ENCODE results near the gene MFN2. TPM values are rescaled to one million over a fixed set of nuclear protein-coding genes. Genes with fewer than 3 reads are reported as not detected.

Gene MFN2
- total and polyA plus RNA-seq, 2 of the 8 experiments (the other 6 are each of a cell fraction or from before 2014, with no cell fraction given), result 34.0 to 62.5 TPM

DNA sequence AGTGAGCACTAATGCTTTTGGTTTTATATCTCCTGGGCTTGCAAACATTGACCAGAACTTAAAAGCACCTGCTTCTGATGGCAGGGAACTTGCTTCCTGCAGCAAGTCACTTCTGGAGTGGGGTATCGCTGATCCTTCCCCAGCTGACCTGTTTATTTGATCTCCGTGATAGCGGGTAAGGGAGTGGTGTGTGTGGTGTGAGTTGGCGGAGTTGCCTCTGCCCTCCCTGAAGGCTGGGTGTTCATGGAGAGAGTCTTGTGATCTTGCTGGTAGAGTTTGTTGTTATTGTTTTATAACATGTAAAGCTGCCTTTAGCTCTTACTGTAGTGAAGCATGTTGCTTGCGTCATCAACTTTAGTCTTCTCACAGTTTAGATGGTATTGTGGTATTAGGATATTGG, 3.9 kb downstream of the MFN2 start (continued):
- TF ChIP-seq, protein P1, sequence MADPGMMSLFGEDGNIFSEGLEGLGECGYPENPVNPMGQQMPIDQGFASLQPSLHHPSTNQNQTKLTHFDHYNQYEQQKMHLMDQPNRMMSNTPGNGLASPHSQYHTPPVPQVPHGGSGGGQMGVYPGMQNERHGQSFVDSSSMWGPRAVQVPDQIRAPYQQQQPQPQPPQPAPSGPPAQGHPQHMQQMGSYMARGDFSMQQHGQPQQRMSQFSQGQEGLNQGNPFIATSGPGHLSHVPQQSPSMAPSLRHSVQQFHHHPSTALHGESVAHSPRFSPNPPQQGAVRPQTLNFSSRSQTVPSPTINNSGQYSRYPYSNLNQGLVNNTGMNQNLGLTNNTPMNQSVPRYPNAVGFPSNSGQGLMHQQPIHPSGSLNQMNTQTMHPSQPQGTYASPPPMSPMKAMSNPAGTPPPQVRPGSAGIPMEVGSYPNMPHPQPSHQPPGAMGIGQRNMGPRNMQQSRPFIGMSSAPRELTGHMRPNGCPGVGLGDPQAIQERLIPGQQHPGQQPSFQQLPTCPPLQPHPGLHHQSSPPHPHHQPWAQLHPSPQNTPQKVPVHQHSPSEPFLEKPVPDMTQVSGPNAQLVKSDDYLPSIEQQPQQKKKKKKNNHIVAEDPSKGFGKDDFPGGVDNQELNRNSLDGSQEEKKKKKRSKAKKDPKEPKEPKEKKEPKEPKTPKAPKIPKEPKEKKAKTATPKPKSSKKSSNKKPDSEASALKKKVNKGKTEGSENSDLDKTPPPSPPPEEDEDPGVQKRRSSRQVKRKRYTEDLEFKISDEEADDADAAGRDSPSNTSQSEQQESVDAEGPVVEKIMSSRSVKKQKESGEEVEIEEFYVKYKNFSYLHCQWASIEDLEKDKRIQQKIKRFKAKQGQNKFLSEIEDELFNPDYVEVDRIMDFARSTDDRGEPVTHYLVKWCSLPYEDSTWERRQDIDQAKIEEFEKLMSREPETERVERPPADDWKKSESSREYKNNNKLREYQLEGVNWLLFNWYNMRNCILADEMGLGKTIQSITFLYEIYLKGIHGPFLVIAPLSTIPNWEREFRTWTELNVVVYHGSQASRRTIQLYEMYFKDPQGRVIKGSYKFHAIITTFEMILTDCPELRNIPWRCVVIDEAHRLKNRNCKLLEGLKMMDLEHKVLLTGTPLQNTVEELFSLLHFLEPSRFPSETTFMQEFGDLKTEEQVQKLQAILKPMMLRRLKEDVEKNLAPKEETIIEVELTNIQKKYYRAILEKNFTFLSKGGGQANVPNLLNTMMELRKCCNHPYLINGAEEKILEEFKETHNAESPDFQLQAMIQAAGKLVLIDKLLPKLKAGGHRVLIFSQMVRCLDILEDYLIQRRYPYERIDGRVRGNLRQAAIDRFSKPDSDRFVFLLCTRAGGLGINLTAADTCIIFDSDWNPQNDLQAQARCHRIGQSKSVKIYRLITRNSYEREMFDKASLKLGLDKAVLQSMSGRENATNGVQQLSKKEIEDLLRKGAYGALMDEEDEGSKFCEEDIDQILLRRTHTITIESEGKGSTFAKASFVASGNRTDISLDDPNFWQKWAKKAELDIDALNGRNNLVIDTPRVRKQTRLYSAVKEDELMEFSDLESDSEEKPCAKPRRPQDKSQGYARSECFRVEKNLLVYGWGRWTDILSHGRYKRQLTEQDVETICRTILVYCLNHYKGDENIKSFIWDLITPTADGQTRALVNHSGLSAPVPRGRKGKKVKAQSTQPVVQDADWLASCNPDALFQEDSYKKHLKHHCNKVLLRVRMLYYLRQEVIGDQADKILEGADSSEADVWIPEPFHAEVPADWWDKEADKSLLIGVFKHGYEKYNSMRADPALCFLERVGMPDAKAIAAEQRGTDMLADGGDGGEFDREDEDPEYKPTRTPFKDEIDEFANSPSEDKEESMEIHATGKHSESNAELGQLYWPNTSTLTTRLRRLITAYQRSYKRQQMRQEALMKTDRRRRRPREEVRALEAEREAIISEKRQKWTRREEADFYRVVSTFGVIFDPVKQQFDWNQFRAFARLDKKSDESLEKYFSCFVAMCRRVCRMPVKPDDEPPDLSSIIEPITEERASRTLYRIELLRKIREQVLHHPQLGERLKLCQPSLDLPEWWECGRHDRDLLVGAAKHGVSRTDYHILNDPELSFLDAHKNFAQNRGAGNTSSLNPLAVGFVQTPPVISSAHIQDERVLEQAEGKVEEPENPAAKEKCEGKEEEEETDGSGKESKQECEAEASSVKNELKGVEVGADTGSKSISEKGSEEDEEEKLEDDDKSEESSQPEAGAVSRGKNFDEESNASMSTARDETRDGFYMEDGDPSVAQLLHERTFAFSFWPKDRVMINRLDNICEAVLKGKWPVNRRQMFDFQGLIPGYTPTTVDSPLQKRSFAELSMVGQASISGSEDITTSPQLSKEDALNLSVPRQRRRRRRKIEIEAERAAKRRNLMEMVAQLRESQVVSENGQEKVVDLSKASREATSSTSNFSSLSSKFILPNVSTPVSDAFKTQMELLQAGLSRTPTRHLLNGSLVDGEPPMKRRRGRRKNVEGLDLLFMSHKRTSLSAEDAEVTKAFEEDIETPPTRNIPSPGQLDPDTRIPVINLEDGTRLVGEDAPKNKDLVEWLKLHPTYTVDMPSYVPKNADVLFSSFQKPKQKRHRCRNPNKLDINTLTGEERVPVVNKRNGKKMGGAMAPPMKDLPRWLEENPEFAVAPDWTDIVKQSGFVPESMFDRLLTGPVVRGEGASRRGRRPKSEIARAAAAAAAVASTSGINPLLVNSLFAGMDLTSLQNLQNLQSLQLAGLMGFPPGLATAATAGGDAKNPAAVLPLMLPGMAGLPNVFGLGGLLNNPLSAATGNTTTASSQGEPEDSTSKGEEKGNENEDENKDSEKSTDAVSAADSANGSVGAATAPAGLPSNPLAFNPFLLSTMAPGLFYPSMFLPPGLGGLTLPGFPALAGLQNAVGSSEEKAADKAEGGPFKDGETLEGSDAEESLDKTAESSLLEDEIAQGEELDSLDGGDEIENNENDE (IDR thresholded peaks at IDR 0.05; ENCODE audit: insufficient replicate concordance, low read length), result no peak
- TF ChIP-seq POU5F1 (IDR thresholded peaks at IDR 0.05; ENCODE audit: low read depth, low read length) (no peak), SRF (IDR thresholded peaks at IDR 0.05; ENCODE audit: low read depth, low read length) (no peak), SIN3A (conservative IDR thresholded peaks at IDR 0.05 in 1 of 2, IDR thresholded peaks at IDR 0.05 in 1 of 2; ENCODE audit: low read depth in 1 of 2, low read length in 2 of 2) (no peak), KDM4A (IDR thresholded peaks at IDR 0.05; ENCODE audit: low read depth, low read length, severe bottlenecking) (no peak), TEAD4 (IDR thresholded peaks at IDR 0.05; ENCODE audit: low read depth, low read length) (no peak), SP4 (IDR thresholded peaks at IDR 0.05; ENCODE audit: low read length) (no peak), GABPA (IDR thresholded peaks at IDR 0.05; ENCODE audit: borderline replicate concordance, insufficient read depth, low read length) (no peak)
- TF ChIP-seq, protein P2, sequence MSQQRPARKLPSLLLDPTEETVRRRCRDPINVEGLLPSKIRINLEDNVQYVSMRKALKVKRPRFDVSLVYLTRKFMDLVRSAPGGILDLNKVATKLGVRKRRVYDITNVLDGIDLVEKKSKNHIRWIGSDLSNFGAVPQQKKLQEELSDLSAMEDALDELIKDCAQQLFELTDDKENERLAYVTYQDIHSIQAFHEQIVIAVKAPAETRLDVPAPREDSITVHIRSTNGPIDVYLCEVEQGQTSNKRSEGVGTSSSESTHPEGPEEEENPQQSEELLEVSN (IDR thresholded peaks at IDR 0.05), result no peak

Data from H1 (cell line).